Measurements from ENCODE around the gene NEAT1.

The NEAT1 gene

DNA sequence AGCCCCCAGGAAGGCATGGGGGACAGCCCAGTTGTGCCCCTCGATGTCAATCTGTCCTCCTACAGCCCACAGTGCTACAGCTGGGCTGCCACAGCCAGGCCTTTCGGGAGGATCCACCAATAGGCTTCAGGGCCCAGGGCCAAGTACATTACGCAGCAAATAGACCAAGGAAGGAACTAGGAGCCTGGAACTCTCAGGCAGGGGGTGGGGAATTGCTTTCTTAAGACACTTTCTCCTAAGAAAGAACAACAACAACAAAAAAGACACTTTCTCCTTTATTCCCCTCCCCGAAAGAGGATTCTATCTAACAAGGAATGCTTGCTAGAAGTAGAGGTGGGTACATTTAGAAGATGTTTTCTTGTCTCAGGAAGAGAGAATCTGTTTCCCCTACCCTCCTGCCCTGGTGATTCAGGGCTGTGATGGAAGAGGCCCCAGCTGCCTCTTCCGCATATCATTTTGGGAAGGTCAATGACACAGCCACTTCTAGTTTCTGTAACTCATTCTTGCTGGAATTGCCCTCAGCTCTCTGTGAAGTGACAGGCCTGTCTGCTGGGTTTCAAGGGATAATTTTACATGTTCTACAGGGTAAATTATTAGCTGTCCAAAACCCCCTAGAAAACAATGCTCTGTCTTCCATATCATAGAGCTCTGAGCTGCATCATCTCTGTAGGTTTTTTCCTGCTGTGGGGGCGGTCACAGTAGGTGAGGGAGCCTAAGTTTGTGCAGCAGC lies 70.2 kb downstream of the NEAT1 start:
- peak overlapping the region in 1 of 2 donors; percentile 16 for H3K4me3 ChIP-seq (ENCODE audit: low read depth in 1 of 2, low read length in 2 of 2)
- H3K4me1 ChIP-seq (ENCODE audit: control insufficient read depth in 1 of 2, insufficient read depth in 2 of 2, low read length in 2 of 2) = peaks cover 77 to 83% of the 10 kb centered on the region in 2 donors

DNA sequence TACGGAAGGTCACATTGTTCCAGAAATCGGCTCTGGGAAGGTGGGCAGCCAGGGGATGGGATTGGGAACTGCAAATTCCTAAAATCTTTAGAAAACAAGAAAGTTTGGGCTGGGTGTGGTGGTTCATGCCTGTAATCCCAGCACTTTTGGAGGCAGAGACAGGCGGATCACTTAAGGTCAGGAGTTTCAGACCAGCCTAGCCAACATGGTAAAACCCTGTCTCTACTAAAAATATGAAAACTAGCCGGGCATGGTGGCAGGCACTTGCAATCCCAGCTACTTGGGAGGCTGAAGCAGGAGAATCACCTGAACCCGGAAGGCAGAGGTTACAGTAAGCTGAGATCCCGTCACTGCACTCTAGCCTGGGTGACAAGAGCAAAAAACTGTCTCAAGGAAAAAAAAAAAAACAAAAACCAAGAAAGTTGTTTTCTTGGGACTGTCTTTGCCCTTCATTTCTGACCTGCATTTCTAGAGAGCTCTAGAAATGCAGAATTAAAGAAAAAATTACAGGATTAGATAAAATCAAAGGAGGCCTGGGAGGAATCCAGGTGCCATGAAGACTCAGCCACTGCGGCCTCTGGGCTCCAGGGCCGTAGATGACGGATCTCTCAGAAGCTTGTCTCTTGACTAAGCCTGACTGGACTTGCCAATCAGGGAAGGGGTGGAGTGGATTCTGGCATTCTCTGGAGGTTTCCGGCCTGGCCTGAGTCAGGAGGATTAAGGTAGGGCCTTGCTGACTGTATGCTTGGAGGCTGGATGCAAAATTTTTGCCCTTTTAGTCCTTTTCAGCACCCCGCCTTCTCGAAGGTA lies 71.0 kb downstream of the NEAT1 start:
- Histone ChIP-seq H3K27ac (ENCODE audit: low read depth, low read length) (peak overlapping the region; percentile 85), H3K4me3 (ENCODE audit: low read depth in 1 of 2, low read length in 2 of 2) (no peak overlapping the region), H3K9ac (ENCODE audit: low read depth in 1 of 2, low read length in 2 of 2) (peak overlapping the region; percentile 48 to 79), H3K4me1 (ENCODE audit: control insufficient read depth in 1 of 2, insufficient read depth in 2 of 2, low read length in 2 of 2) (peaks cover 69 to 75% of the 10 kb centered on the region in 2 donors), H3K9me3 (ENCODE audit: control insufficient read depth in 1 of 2, low read length in 2 of 2) (no peaks in the 10 kb centered on the region), H3K36me3 (ENCODE audit: control insufficient read depth in 1 of 2, insufficient read depth in 2 of 2, low read length in 2 of 2) (no peaks in the 10 kb centered on the region), H3K27me3 (ENCODE audit: control insufficient read depth in 1 of 2, insufficient read depth in 2 of 2, low read length in 2 of 2) (no peaks in the 10 kb centered on the region)

More for the DNA sequence above, 70.2 kb downstream of the NEAT1 start:
- Histone ChIP-seq H3K9ac (ENCODE audit: low read depth in 1 of 2, low read length in 2 of 2) (peak overlapping the region; percentile 48 to 79), H3K27me3 (ENCODE audit: control insufficient read depth in 1 of 2, insufficient read depth in 2 of 2, low read length in 2 of 2) (no peaks in the 10 kb centered on the region), H3K27ac (ENCODE audit: low read depth, low read length) (peak overlapping the region; percentile 85), H3K9me3 (ENCODE audit: control insufficient read depth in 1 of 2, low read length in 2 of 2) (no peaks in the 10 kb centered on the region), H3K36me3 (ENCODE audit: control insufficient read depth in 1 of 2, insufficient read depth in 2 of 2, low read length in 2 of 2) (no peaks in the 10 kb centered on the region)
